ENCODE measurements around the gene ZCCHC14.
A peak's percentile ranks its signal among the peaks of the same experiment; 100 is the strongest.
"Not testable (repeated sequence)": the region's sequence is repeated elsewhere in the genome, so short reads cannot be mapped to it uniquely, and the experiment has no call there.

The ZCCHC14 gene

GRCh38 chr16:87384162-87384874, 108.5 kb downstream of the ZCCHC14 start:
- peak overlapping the region; percentile 65 for H3K4me3 ChIP-seq (ENCODE audit: low read depth, low read length)
- TF ChIP-seq, protein P1, sequence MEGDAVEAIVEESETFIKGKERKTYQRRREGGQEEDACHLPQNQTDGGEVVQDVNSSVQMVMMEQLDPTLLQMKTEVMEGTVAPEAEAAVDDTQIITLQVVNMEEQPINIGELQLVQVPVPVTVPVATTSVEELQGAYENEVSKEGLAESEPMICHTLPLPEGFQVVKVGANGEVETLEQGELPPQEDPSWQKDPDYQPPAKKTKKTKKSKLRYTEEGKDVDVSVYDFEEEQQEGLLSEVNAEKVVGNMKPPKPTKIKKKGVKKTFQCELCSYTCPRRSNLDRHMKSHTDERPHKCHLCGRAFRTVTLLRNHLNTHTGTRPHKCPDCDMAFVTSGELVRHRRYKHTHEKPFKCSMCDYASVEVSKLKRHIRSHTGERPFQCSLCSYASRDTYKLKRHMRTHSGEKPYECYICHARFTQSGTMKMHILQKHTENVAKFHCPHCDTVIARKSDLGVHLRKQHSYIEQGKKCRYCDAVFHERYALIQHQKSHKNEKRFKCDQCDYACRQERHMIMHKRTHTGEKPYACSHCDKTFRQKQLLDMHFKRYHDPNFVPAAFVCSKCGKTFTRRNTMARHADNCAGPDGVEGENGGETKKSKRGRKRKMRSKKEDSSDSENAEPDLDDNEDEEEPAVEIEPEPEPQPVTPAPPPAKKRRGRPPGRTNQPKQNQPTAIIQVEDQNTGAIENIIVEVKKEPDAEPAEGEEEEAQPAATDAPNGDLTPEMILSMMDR (IDR thresholded peaks at IDR 0.05; ENCODE audit: borderline replicate concordance, insufficient read depth, low read depth, low read length): no peak

GRCh38 chr16:87383505-87384161, 109.2 kb downstream of the ZCCHC14 start, which contains the start of gene FBXO31:
Gene FBXO31, minus strand, starts transcription at chr16:87383776. Its CDS starts 32 bp downstream, at chr16:87383744.
- peak within 1 kb of the TSS; percentile 68 for H3K4me3 ChIP-seq (ENCODE audit: low read depth, low read length)
- TF ChIP-seq, protein P1 (IDR thresholded peaks at IDR 0.05; ENCODE audit: borderline replicate concordance, insufficient read depth, low read depth, low read length): no peak

DNA sequence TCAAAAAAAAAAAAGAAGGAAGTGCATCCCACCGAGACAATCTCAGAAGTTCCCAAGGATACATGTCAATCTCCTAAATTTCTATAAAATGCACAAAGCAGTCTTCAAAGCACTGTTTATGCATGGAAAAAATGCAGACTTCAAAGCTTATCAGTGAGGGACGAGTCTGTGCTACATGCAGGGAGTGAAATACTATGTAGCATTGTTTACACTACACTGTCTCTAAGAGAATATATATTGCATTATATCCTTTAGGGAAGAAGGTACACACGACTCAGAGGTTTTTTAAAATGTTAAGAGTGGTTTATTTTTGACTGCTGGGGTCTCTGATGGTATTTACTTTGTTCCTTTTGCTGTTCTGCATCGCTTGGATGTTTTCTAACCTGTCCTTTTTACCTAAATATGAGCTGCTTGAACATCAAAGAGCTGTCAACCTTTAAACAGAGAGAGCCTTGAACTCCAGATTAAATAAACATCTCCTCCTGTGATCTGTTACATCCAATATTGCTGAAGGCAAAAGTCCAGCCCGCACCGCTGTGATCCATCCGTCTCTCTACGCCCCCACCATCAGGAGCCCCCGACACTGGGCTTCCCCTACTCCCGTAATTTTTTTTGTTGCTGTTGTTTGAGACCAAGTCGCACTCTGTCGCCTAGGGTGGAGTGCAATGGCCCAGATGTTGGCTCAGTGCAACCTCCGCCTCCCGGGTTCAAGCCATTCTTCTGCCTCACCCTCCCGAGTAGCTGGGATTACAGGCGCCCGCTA, 110.6 kb downstream of the ZCCHC14 start:
- TF ChIP-seq, protein P1 (IDR thresholded peaks at IDR 0.05; ENCODE audit: borderline replicate concordance, insufficient read depth, low read depth, low read length): no peak
- peak overlapping the region; percentile 68 for H3K4me3 ChIP-seq (ENCODE audit: low read depth, low read length)

DNA sequence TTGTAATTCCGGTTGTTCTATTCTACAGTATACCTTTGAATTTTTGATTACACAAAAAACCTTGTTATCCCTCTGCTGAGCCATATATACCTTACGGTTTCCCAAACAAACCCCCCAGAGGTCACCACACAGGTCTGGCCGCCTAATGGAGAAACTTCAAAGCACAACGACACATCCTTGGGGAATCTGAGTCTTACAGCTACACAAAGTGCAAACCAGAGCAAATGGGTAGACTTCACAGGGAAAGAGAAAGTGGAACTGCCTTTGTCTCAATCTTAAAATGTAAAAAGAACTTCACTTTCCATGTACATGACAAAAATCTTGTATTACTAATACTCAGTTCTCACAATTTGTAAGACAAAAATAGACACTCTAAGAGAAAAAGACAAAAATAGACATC, 111.9 kb downstream of the ZCCHC14 start:
- TF ChIP-seq, protein P1 (IDR thresholded peaks at IDR 0.05; ENCODE audit: borderline replicate concordance, insufficient read depth, low read depth, low read length): no peak
- H3K4me3 ChIP-seq (ENCODE audit: low read depth, low read length): peak overlapping the region; percentile 14

- peak overlapping the region; percentile 14 for H3K4me3 ChIP-seq (ENCODE audit: low read depth, low read length)
- TF ChIP-seq, protein P1 (IDR thresholded peaks at IDR 0.05; ENCODE audit: borderline replicate concordance, insufficient read depth, low read depth, low read length): no peak
Measured at GRCh38 chr16:87380403-87380802, 112.4 kb downstream of the ZCCHC14 start.

DNA sequence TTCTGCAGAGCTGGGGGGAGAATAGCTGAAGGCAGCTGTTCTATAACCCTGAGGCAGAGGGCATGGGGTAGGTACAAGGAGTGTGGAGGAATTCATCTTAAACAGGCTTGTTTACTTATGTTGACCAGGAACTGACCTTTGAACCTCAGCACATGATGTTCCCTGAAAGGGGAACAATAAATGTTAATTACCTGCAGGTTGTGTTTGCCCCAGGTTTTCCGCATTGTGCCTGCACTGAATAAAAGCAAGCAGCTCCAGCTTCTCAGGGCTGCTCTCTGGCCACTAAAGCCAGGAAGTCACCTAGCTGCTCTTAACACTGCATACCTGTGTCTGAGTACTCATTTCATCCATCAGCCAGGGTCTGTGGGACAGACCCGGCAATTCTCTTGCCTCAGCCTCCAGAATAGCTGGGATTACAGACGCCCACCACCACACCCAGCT, 113.5 kb downstream of the ZCCHC14 start:
- H3K4me3 ChIP-seq (ENCODE audit: low read depth, low read length): not testable (repeated sequence)

- no peak overlapping the region for H3K4me3 ChIP-seq (ENCODE audit: low read depth, low read length)
- TF ChIP-seq, protein P1 (IDR thresholded peaks at IDR 0.05; ENCODE audit: borderline replicate concordance, insufficient read depth, low read depth, low read length): no peak
Measured at GRCh38 chr16:87376660-87377059, 116.2 kb downstream of the ZCCHC14 start.
